IPS-18c (cell line): ENCODE results near the gene RAPGEF6.
"Not testable (repeated sequence)": the region's sequence is repeated elsewhere in the genome, so short reads cannot be mapped to it uniquely, and the experiment has no call there.

ENCODE experiments used
- H3K4me3 ChIP-seq: 2 replicates; pipeline ENCODE4 v1.7.0; 2013; ENCODE audit warnings: low read depth, mild to moderate bottlenecking, low read length, moderate library complexity; ENCODE audit not compliant: insufficient read depth
- H3K9me3 ChIP-seq: one replicate; pipeline ENCODE4 v1.6.1; 2013; ENCODE audit warnings: mild to moderate bottlenecking, low read length, moderate library complexity; ENCODE audit not compliant: control insufficient read depth, insufficient read depth

RAPGEF6 gene

GRCh38 chr5:131396630-131397273 lies 238.3 kb downstream of the RAPGEF6 start:
- no peaks in the 10 kb centered on the region for H3K9me3 ChIP-seq
- no peak overlapping the region for H3K4me3 ChIP-seq

DNA sequence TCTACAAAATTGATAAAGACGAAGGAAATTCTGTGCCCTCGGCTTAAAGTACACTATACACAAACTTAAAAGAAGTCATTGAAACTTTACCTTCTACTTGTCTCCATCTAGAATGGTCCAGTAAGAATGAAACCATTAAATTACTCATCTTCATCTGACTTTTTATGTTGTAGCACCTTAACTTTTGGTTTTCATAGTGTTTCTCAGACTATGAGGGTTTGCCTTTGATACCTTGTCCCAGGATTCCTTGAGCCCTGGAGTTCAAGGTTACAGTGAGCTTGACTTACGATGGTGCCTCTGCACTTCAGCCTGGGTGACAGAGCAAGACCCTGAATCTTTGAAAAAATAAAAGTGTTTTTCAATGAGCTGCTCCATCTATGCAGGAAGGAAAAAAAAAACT lies 239.0 kb downstream of the RAPGEF6 start:
- no peaks in the 10 kb centered on the region for H3K9me3 ChIP-seq
- H3K4me3 ChIP-seq, result no peak overlapping the region

- H3K4me3 ChIP-seq, result no peak overlapping the region
- H3K9me3 ChIP-seq, result no peaks in the 10 kb centered on the region
Measured at GRCh38 chr5:131394128-131394527, 240.9 kb downstream of the RAPGEF6 start.

DNA sequence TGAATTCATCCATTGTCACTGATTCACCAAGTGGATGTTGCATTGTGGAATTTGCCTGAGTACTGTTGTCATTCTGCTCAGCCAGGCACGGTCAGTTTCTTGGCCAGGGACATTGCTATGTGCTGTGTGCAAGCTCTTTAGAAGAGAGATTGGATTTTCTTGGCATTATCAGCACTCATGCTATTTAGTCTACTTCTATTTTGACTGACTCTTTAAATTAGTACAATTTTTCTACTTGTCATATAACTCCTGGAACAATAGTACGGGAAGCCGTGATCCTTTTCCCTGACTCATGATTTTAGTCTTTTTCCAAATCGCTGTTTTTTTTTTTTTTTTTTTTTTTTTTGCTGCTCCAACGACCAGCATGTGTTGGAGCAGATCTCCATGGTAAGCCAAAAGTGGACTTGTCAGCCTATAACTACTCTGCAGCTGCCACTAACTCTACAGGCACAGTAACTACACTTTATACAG lies 241.5 kb downstream of the RAPGEF6 start:
- H3K4me3 ChIP-seq, result no peak overlapping the region
- no peaks in the 10 kb centered on the region for H3K9me3 ChIP-seq

DNA sequence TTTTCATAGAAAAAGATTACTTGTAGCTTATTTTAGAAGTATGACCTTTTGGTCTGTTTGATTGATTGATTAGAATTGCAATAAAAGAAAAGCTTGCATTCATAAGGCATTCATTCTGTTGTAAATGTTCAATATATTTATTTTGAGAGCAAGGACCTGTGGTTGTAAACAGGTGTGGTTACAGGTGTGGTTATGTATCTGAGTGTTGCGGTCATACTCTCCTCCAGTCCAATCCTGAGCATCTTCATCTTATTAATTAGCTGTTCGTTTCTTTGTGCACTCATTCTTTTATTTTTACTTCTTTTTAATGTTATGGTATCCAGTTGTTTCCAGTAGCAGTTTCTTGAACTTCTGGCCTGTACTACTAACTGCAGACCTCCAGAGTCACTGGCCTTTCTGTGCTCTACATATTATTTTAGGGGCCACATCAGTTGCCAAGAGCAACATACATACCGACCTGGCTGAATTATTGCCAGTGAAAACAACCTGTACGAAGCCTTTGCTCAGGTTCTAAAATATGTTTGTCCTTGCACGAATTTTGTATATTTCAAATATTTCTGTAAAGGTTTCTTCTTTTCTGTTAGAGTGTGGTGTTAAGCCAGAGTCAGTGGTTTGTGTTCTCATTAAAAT lies 242.4 kb downstream of the RAPGEF6 start:
- H3K4me3 ChIP-seq, result no peak overlapping the region
- H3K9me3 ChIP-seq, result no peaks in the 10 kb centered on the region

GRCh38 chr5:131389869-131390265 lies 245.2 kb downstream of the RAPGEF6 start:
- Histone ChIP-seq H3K4me3 (no peak overlapping the region), H3K9me3 (no peaks in the 10 kb centered on the region)

DNA sequence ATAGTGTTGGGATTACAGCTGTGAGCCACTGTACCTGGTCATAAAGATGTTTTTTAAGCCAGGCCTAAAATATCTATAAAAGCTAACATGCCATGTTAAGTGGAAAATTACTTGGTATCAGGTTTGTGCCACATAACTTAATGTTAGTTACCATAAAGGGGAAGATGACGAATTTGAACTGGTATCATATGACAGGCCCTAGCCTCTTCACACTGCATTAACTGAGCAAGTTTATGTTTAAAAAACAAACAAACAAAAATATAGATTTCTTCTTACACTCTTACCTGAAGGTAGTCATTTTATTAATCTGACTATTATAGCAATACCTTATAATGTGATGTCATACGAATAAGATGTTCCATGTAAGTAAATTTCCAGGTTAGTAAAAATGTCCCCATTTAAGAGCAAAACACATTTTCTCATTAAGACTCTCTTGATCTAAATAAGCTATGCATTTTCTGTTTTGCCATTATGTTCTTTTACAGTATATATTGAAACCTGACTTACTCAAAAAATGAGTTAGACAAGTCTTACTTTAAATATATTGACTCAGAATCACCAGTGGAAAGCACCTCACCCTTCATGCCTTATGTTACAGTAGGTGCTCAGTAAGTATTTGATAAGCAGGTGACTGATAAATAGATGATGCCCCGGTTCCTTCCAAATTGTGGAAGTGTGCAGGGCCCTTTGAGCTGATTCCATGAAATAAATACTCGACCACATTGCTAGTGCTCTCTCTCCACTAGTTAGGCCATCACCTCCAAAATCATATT lies 245.7 kb downstream of the RAPGEF6 start:
- H3K4me3 ChIP-seq, result no peak overlapping the region
- H3K9me3 ChIP-seq, result no peaks in the 10 kb centered on the region

DNA sequence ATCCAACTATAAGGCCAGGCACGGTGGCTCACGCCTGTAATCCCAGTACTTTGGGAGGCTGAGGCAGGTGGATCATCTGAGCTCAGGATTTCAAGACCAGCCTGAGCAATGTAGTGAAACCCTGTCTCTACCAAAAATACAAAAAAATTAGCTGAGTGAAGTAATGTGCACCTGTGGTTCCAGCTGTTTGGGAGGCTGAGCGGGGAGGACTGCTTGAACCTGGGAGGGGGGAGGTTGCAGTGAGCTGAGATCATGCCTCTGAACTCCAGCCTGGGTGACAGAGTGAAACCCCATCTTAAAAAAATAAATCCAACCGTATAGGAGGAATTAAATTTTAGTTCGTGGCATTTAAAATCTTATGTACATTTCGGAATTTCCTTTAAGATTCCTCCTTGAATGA lies 247.8 kb downstream of the RAPGEF6 start:
- Histone ChIP-seq H3K4me3 (no peak overlapping the region), H3K9me3 (no peaks in the 10 kb centered on the region)

- H3K9me3 ChIP-seq, result no peaks in the 10 kb centered on the region
- H3K4me3 ChIP-seq, result no peak overlapping the region
Measured at GRCh38 chr5:131386779-131387178, 248.2 kb downstream of the RAPGEF6 start.

DNA sequence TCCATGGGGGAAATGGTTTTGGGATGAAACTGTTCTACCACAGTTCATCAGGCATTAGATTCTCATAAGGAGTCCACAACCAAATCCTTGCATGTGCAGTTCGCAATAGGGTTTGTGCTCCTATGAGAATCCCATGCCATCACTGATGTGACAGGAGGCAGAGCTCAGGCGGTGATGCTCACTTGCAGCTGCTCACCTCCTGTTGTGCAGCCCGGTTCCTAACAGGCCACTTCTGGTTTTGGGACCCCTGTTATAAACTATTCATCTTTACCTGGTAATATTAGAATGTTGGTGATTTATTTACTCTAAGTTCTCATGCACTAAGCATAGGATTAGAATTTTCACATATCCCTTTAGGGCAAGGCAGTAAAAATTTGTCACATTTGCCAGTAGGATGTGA lies 248.9 kb downstream of the RAPGEF6 start:
- H3K4me3 ChIP-seq, result no peak overlapping the region
- no peaks in the 10 kb centered on the region for H3K9me3 ChIP-seq

GRCh38 chr5:131384616-131385214 lies 250.3 kb downstream of the RAPGEF6 start:
- Histone ChIP-seq H3K4me3 (no peak overlapping the region), H3K9me3 (no peaks in the 10 kb centered on the region)

DNA sequence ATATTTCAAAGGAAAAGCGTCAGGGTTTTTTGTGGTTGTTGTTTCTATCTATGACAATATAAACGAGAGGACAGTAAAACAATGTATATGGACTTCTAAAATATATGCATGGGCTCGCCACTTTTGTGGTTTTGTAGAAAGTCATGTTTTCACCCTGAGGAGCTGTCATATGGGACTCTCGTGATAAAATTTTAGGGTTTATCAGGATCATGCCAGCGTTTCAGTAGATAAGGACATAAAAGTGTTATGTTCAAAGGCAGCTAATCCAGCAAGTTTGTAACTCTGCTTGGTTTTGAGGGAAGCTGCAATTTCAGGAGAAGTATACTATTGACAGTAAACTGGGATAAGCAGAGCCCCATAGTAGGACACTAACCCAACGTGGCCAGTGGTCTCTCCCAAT lies 250.9 kb downstream of the RAPGEF6 start:
- no peaks in the 10 kb centered on the region for H3K9me3 ChIP-seq
- H3K4me3 ChIP-seq, result no peak overlapping the region

DNA sequence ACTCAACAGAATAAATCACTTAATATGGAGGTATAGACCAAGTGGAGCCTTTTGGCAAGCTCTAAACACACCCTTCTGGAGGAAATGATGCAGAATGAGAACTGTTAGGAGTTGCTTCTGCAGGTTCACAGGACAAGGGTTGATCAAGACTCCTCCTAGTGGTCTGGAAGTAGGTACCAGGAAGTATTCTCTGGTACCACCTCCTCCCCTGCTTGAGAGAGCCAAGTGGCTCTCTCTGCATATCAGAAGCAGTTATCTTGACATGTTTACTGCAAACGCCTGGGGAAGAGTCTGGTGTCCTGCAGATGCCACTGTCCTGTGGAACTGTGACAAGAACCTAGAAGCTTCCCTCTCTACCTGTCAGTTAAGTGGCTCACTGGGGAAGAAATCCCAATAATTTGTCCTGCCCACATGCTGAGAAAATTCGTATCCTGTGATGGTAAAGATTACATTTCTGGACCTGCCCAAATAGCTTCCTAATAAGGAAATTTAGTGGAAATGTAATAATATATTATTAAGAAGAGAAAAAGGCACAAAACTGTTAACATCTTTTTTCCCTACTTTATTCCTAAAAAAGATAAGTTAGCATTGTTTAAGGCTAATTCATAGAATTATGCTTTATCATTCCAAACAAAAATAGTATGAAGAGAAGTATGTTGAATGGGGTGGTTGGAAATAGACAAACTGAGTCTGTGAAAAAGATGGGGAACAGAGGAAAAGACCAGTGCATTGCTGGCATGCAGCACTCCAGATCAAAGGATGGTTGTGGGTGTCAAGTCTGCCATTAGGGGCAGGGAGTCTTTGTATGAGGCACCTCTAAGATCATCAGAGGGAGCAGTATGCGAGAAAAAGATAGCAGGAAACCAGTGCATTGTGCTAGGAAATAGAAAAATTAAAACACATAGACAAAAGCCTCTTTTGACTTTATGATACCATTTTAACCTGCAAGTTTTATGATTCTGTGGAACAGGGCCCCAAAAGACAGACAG lies 252.3 kb downstream of the RAPGEF6 start:
- no peaks in the 10 kb centered on the region for H3K9me3 ChIP-seq

DNA sequence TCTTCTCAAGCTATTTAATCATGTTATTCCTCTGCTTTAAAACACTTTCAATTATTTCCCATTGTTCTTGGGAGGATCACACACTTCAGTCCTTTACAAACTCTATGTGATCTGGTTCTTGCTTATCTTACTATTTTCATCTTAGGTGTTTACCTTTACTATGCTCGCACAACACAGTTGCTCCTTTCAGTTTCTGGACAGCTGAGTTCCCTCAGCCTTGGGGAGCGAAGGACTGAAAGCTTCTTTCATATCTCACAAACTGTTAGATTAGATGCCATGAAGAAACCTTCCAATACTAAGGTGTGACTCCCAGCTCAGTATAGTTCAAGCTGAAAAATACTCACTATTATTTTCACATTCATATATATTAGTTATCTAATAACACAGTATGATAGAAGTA lies 253.3 kb downstream of the RAPGEF6 start:
- no peak overlapping the region for H3K4me3 ChIP-seq
- no peaks in the 10 kb centered on the region for H3K9me3 ChIP-seq

More for the DNA sequence above, 252.3 kb downstream of the RAPGEF6 start:
- no peak overlapping the region for H3K4me3 ChIP-seq

DNA sequence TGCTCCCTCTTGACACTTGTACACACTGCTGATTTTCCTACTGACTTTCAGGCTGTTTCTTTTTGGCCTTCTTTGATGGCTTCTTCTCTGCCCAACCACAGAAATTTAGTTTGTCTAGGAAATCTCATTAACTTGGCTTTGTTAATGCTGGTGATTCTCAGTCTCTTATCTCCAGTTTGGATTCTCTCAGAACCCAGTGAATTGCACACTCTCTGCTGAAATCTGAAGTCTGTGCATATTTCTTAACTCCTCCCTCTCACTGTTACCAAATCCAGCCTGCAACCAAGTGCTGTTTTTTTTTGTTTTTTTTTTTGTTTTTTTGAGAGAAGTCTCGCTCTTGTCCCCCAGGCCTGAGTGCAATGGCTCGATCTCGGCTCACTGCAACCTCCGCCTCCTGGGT lies 254.0 kb downstream of the RAPGEF6 start:
- Histone ChIP-seq H3K9me3 (no peaks in the 10 kb centered on the region), H3K4me3 (no peak overlapping the region)

DNA sequence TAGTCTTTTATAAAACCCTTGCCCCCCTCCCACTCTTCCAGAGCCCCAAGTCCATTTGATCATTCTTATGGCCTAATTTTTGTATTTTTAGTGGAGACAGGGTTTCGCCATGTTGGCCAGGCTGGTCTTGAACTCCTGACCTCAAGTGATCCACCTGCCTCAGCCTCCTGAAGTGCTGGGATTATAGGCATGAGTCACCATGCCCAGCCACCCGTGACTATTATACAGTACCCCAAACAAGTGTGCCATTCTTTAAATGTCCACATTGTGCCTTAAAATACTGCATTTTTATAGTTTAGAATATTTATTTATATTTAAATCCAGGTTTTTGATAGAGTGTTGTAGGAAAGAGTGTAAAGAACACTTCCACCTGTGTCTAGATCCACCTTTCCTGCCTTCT lies 254.8 kb downstream of the RAPGEF6 start:
- not testable (repeated sequence) for H3K4me3 ChIP-seq

GRCh38 chr5:131379723-131380122 lies 255.3 kb downstream of the RAPGEF6 start:
- Histone ChIP-seq H3K9me3 (no peaks in the 10 kb centered on the region), H3K4me3 (no peak overlapping the region)

More for the DNA sequence above, 254.8 kb downstream of the RAPGEF6 start:
- H3K9me3 ChIP-seq, result not testable (repeated sequence)
